Uterus (tissue), 2 donors: ENCODE results near the gene OTOS.

Experiments used
- CTCF ChIP-seq, 4 experiments: fragments of 200-600 bp in 2 of 4; fragments of 450-650 bp in 2 of 4; sonication (generic) in 2 of 4; IDR thresholded peaks; one replicate each; pipeline ENCODE4 v1.5.1; 2016 to 2019; ENCODE audit warnings: antibody characterized with exemption in 4 of 4, mild to moderate bottlenecking in 2 of 4, moderate library complexity in 1 of 4
- POLR2A ChIP-seq, 2 donors: fragments of 450-650 bp; IDR thresholded peaks; one replicate each; pipeline ENCODE4 v1.6.1; 2016; ENCODE audit warnings: antibody characterized with exemption in 2 of 2, mild to moderate bottlenecking in 1 of 2, moderate library complexity in 1 of 2

- TF ChIP-seq CTCF (IDR thresholded peaks at IDR 0.05) (no peak), POLR2A (IDR thresholded peaks at IDR 0.05) (no peak)
Measured at GRCh38 chr2:240161087-240161750, 20.8 kb upstream of the OTOS start.
